GM19397 (cell line): ENCODE measurements around the gene C10orf90.

Source experiments
- ATAC-seq: cut with Tn5 transposase; IDR thresholded peaks from one replicate; pipeline ENCODE4 v1.9.1; 2021; ENCODE audit warnings: mild to moderate bottlenecking, moderate library complexity; ENCODE audit not compliant: unreplicated experiment

C10orf90 gene

DNA sequence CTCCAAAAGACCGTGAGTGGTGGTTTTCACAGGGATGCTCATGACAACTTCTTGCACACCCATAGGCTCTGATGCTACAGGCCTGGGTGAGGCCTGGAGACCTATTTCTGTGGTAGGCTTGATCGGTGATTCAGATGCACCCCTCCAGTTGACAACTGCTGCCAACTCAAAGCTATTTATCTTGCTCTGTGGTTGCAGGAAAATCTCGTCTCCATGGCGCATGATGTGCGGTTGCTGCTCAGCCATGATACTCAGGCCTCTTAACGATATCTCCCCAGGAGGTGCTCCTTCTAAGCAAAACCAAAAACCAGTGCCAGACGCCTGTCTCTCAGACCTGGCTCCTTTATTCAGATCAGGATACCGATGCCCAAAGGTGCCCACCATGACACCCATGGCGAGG, 31.4 kb downstream of the C10orf90 start:
- no peak for ATAC-seq

DNA sequence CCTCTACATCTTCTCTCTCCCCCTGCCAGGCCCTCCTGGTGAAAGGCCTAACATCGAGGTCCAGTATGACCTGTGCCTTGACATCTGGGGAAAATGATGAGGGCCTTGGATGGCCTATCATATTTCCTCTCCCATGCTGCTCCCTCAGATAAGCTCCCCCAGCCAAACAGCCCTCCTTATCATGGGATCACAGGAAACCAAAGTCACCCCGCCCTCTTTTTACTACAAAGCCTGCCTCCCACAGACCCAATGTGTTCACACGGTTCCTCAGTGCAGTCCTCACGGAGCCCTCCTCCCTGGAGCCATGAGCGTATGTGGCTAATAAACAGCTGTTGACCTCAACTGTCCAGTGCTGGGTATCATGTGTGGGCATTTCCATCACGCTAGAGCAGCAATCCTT, 32.0 kb downstream of the C10orf90 start:
- no peak for ATAC-seq

DNA sequence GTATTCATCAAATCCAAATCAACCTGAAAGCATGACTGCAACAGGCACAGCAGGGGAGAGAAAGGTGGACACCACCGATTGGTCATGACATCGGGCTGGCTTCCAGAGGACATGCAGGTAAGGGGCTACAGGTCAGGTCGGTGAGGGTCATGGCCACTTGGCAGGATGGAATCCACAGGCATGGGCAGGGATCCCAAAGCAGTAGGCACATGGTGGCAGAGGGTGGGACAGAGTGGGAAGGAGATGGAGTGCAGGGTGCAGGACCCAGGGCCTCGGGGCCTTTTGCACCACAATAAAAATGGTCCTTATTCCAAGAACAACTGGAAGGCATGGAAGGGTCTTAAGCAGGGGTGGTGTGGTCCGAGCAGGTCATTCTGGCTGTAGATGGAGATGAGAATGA, 33.0 kb downstream of the C10orf90 start:
- no peak for ATAC-seq

DNA sequence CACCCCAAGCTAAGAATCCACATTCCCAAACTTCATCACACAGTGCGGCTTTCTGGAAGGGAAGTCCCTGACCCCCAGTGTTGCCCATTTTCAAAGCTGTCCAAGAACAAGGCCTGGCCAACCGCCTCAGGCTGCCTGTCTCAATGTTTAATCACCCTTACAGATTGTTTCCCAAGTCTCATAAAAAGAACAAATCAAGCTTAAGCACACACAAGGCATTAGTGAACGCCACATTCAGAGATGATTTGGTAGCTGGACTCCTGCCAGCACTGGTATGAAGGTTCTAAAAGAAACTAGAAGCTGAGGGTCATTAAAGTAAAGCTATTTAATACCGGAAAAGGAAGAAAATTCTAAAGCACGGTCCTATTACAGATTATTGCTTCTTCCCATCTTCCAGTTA, 35.6 kb downstream of the C10orf90 start:
- ATAC-seq = no peak

DNA sequence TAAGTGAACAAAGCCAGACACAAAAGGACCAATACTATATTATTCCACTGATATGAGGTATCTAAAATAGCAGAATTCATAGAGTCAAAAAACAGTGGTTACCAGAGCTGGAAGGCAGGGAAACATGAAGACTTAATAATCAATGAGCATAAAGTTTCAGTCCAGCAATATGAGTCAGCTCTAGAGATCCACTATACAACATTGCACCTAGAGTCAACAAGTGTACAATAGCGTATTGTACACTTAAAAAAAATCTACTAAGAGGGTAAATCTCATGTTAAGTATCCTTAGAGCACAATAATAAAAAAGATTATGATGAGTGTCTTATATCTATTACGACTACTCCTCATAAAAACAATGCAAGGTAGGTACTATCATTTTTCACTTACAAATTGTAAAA, 36.1 kb downstream of the C10orf90 start:
- no peak for ATAC-seq

DNA sequence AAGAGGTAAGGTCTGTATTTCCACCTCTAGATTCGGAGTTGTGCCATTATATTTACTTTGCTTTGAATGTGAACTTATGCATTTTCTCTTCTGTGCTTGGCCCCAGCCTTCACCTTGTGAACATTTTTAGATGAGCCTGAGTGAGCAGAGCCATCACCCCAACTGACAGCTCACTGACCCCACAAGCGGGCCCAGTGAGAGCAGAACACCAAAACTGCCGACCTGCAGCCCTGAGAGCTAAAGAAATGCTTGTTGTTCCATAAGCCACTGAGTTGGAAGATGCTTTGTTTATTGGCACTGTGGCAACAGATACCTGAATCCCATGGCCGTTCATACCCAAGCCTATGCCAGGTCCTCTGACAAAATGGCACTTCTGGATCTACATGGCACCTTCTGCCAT, 37.8 kb downstream of the C10orf90 start:
- no peak for ATAC-seq

DNA sequence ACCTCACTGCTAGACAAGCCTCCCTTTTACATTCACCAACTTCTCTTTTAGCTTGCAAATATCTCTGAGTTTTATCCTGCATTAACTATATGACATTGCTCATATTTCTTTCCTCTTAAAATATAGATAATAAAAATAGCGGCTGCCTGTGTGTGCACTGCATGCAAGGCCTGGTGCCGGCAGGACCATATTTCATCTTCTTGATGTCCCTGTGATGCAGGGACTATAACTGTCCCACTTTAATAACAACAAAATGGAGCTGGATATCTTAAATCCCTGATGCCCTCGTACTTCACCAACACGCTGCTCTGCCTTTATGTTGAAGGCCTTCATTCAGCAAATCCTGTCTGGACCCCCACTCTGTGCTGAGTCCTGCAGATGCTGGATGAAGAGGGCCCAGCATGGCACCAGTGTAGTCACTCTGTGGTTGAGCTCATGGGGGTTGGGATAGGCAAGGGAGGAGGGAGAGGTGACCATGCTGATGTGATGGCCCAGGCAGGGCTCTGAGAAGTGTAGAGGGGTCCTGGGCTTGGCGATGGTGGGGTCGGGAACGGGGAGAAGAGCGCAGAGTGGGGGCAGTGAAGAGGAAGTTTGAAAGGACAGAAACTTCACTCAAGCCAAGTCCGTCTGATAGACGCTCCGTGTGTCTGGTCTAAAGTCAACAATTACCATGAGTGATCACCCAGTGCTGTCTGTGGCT, 40.4 kb downstream of the C10orf90 start:
- no peak for ATAC-seq

DNA sequence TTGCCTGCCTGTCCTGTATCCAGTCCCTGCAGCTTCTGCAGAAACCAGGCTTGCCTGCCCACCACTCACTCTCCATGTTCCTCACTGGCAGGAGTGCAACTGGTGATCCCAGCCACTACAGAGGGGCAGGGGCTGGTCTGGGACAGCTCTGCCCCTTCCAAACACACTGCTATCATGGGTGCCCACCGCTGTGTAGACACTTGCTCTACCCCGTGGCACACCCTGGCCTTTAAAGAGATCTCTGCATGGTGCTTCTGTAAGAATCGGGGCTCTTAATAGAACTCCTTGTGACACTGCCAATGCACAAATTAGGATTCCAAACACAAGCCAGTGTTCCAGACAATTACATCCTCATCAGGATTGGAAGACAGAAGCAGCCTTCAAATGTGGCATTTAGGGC, 41.7 kb downstream of the C10orf90 start:
- no peak for ATAC-seq

DNA sequence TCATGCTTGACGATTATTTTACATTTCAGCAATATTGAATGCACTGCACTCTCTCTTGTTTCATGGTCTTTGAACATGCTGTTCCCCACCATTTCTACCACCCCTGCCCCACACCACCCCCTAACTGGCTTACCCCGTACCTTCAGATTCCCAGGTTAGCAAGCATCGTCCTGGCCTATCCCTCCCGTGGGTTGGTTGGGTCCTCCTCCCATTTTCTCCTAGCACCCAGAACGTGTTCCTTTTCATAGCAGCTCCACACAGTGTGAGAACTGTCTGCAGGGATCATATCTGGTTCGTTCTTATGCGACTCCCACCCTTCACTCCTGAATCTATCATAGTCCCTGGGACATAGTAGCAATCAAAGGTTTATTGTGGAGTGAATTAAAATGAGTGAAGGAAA, 48.6 kb downstream of the C10orf90 start:
- no peak for ATAC-seq

DNA sequence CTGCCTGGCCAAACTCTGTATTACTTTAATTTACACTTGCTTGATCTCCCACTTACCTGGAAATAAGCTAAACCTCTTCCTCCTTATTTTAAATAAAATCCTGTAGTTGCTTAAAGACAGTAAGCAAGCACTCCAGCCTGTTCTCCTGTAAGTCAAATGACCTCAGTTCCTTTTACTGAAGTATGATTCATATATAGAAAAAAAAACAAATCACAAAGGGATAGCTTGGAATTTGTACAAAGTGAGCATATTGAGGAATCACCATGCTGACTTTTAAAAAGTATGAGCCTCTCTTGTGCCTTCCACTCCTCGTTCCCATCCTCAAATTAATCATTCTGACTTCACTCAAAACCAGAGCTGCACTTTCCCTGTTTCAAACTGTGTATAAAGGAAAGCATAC, 52.0 kb downstream of the C10orf90 start:
- ATAC-seq = no peak

DNA sequence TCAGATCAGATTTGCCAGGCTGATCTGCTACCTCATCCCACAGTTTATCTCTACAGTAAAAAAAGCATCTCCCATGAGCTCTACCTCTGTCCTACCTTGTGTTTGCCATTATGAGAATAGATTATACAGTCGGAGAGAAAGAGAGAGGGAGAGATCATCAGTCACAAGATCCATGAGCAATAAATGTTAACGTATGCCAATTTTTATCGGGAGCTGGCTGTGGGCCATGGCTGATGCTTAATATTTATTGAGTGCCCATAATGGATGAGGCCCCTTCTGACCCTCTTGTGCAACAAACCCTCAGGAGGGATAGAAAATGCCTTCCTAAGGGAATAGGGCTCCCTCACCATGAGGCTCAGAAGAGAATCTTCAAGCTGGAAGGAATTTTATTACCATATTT, 52.8 kb downstream of the C10orf90 start:
- ATAC-seq = no peak

DNA sequence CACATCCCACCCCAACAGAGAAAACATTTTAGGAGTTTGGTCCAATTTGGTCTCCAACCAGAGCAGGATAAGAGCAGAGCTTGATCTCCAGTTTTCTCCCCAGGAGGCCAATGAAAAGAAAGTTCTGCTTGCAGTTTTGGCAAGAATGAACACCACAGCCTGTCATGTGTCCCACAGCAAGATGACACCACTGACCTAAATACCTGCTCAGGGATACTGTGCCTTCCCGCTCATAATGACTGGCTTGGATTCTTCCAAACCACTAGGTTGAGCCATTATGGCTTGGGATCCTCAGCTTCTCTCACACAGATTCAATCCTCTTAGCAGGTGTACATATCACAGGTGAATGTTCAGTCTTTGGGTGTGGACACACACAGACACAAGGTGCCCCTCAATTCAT, 53.3 kb downstream of the C10orf90 start:
- ATAC-seq = no peak

DNA sequence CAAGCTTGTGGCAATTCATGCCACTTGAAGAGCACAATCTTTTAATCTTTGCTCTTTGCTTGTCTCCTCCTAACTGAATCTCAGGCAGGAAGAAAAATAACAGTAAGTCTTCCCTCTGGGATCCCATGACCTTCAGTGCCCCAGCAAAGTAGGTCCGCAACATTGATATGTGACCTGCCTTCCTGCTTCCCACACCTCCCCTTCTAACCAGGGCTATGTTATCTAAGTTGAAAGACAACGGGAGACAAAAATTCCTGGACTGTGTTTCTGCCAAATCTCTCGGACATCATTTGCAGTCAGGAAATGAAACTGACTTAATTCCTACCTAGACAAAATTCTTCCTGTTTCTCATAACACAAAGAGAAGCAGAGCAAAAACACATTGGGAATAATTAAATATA, 53.8 kb downstream of the C10orf90 start:
- ATAC-seq = no peak

DNA sequence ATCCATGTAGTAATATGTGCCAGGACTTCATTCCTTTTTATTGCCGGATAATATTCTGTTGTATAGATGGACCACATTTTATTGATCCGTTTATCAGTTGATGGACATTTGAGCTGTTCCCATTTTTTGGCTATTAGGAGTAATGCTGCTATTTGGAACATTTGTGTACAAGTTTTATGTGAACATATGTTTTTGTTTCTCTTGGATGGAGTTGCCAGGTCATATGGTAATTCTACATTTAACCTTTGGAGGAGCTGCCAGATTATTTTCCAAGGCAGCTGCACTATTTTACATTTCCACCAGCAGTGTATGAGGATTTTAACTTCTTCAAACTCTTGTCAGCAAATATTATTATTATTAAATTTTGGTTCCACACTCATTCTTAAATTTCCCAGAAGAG, 59.2 kb downstream of the C10orf90 start:
- no peak for ATAC-seq

DNA sequence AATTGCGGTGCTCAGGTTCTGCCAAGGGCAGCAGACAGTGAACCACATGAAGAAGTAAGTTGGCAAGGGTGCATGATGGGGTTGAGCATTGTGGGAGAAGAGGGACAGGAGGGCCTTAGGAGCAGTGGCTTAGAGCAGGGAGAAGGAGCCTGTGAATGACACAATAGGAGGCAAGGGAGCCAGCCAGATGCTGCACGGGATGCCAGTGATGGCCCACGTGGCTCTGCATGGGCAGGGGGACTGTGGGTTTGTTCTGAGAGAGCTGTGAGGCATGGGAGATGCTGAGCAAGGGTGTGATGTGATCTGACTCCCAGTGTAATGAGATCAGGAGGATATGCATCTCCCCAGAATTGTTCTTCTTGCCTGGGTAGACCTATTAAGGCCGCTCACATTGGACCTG, 60.9 kb downstream of the C10orf90 start:
- ATAC-seq = no peak

DNA sequence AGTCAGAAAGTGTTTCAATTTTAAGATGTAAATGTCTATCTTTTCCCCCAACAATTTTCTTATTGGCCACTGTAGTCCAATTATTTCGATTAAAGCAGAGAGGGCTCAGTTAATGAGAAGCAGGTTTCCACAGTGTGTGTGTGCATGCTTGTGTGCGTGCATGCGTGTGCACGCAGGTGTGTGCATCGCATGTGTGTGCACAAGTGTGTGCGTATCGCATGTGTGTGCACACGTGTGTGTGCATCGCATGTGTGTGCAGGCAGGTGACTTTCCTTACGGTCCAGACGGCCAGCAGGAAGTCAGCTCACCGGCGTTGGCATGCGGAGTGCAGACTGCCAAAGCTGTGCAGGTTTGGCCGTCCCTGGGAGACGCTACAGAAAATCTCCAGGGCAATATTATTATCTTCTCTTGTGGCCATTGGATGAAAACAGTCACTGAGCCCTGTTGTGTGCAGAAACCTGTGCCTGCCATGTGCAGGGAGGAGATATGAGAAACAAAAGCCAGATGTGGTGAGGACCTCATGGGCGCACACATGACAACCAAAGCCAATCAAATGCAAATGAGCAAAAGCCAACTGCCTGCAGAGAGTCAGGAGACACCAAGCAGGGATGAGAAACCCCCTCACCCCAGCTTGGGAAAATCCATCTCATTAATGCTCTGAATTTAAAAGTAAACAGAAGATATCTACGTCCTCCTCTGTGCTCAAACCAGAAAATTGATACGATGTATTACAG, 70.4 kb downstream of the C10orf90 start:
- no peak for ATAC-seq

DNA sequence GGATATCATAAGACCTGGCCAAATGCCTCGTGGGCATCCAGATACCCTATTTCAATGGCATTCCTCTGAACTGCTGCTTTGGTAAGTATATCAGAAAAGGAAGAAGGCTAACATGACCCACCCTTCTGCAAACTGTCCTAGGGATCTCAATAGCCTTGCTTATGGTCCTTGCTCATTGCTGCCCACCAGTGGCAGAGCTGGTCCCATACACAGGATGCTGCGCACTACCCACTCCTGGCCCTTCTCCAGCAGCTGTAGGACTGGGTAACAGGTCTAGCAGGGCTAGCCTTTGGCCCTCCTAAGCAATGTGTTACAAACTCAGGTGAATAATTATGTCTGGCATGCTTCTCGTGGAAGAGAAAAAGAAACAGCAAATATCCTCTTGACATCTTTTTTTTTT, 72.5 kb downstream of the C10orf90 start:
- ATAC-seq = peak; percentile 50

DNA sequence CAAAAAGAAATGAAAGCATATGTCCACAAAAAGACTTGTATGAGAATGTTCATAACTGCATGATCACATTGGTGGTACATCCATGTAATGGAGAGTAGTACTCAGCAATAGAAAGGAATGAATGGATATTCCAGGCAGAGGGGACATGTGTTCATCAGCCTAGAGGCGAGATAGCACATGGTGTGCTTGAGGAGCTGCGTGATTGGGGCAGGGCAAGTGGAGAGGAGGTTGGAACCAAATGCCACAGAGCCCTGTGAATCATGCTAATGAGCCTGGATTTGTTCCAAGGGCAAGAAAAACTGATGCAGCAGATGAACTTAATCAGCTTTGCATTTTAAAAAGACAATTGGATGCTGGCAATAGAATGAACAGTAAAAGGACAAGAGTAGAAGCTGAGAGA, 73.3 kb downstream of the C10orf90 start:
- ATAC-seq = no peak

DNA sequence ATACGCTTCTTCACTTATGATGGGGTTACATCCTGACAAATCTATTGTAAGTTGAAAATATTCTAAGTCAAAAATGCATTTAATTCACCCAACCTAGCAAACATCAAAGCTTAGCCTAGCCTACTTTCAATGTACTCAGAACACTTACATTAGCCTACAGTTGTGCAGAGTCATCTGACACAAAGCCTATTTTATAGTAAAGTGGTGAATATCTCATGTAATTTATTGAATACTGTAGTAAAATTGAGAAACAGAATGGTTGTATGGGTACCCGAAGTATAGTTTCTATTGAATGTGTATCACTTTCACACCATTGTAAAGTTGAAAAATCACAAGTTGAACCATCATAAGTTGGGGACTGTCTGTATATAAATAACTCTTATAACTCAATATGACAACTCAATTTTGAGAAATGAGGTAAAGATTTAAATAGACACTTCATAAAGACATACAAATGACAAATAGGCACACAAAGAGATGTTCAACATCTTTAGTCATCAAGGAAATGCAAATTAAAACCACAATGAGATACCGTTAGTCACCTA, 73.9 kb downstream of the C10orf90 start:
- no peak for ATAC-seq

DNA sequence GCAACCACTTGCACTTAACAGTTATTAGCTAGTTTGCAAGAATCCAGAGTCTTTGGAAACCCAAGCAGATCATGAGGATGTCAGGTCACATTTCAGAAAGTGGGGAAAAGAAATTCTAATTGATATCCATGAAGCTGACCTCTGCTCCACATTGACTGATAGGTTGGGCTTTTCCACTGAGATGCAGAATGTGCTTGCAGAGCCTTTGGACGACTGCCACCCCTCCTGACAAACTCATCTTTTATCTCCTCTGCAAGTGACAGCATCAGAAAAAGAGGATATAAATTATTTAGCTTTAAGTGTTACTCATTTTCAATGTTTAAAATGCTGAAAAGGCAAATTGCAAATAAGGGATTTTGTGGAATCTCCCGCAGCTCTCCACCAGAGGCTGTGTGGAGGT, 75.3 kb downstream of the C10orf90 start:
- ATAC-seq = no peak

DNA sequence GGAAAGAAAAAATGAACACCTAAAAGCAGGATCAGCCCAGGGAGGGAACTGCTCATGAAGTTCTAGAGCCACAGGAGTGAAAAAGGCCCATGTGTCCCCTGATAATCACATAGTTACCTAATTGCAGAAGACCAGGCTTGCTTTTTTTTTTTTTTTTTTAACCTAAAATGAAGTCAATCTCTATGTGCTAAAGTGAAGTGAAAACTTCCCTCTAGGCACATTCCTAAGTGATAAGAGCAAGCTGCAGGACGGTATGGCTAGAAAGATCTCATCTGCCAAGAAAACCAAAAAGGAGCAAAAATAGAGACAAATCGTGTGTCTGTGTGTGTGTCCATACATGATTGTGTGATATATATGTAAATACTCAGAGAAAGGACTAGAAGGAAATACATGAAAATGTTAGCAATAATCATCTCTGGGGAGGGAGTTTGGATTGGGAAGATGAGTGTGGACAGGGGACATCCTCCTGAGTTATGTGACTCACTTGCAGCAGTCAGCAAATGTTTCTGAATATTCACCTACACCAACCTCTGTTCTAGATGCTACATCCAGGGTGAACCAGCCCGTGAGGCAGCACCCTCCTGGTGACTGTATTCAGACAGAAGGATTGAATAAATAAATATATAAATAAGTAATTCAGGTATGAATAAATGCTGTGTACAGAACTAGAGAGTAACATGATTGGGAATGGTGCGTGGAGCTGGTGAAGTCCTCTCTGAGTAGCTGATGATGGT, 76.4 kb downstream of the C10orf90 start:
- no peak for ATAC-seq

DNA sequence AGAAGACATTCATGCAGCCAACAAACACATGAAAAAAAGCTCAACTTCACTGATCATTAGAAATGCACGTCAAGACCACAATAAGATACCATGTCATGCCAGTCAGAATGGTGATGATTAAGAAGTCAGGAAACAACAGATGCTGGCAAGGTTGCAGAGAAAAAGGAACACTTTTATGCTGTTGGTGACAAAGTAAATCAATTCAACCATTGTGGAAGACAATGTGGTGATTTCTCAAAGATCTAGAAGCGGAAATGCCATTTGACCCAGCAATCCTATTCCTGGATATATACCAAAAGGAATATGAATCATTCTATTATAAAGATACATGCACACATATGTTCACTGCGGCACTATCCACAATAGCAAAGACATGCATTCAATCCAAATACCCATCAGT, 77.6 kb downstream of the C10orf90 start:
- ATAC-seq = no peak
